Uterus (tissue), 4 donors: ENCODE results near the gene ADAR. TPM values are rescaled to one million over a fixed set of nuclear protein-coding genes. Genes with fewer than 3 reads are reported as not detected.
"Not testable (repeated sequence)": the region's sequence is repeated elsewhere in the genome, so short reads cannot be mapped to it uniquely, and the experiment has no call there.

Source experiments
- DNase-seq, 2 donors: peaks; one replicate each; pipeline ENCODE4 v3.0.0-alpha.2; 2019 to 2020
- H3K27ac ChIP-seq, 2 donors: fragments of 200-600 bp; sonication (generic); 1 replicate in 1 of 2; 2 replicates in 1 of 2; pipeline ENCODE4 v1.5.1; 2016 to 2018
- H3K27me3 ChIP-seq, 2 donors: fragments of 200-600 bp; sonication (generic); one replicate each; pipeline ENCODE4 v1.5.1; 2018 to 2019; ENCODE audit warnings: control low read depth in 1 of 2
- H3K36me3 ChIP-seq, 2 donors: fragments of 200-600 bp; sonication (generic); one replicate each; pipeline ENCODE4 v1.5.1; 2019; ENCODE audit warnings: control low read depth in 1 of 2
- H3K4me1 ChIP-seq, 2 donors: fragments of 200-600 bp; sonication (generic); one replicate each; pipeline ENCODE4 v1.5.1; 2018 to 2019; ENCODE audit warnings: control low read depth in 1 of 2
- H3K4me3 ChIP-seq, 2 donors: fragments of 200-600 bp; sonication (generic); 1 replicate in 1 of 2; 2 replicates in 1 of 2; pipeline ENCODE4 v1.5.1; 2018 to 2019; ENCODE audit warnings: mild to moderate bottlenecking in 1 of 2
- H3K9me3 ChIP-seq, 2 donors: fragments of 200-600 bp; sonication (generic); one replicate each; pipeline ENCODE4 v1.5.1; 2019; ENCODE audit warnings: control low read depth in 1 of 2
- CTCF ChIP-seq, 4 experiments: fragments of 200-600 bp in 2 of 4; fragments of 450-650 bp in 2 of 4; sonication (generic) in 2 of 4; IDR thresholded peaks; one replicate each; pipeline ENCODE4 v1.5.1; 2016 to 2019; ENCODE audit warnings: antibody characterized with exemption in 4 of 4, mild to moderate bottlenecking in 2 of 4, moderate library complexity in 1 of 4
- POLR2A ChIP-seq, 2 donors: fragments of 450-650 bp; IDR thresholded peaks; one replicate each; pipeline ENCODE4 v1.6.1; 2016; ENCODE audit warnings: antibody characterized with exemption in 2 of 2, mild to moderate bottlenecking in 1 of 2, moderate library complexity in 1 of 2
- intact Hi-C: fragments of 100-400 bp; cut with DNase I; formaldehyde crosslinking; loops from one replicate; pipeline ENCODE4 v1.15.1; 2023; ENCODE audit warnings: low total_unique reads
- total RNA-seq, 4 donors: library from RNA; depleted of rRNA in 3 of 4; stranded (reverse); fragments of >200 nt in 3 of 4; gene quantifications; one replicate each; pipeline versions ENCODE4 v1.1.0 to v1.2.4, GENCODE V29; 2014 to 2023
- donor health status: DM: yes; HTN: yes; CAD: no.

ADAR gene
- total RNA-seq, result 100 to 1,000 TPM in 3 of 4 donors, 10 to 100 TPM in 1; 50.9 to 212 (median 101) TPM

- no peaks in the 10 kb centered on the region for H3K27me3 ChIP-seq
- TF ChIP-seq POLR2A (IDR thresholded peaks at IDR 0.05), result peak; percentile 41 to 61
- no peak for TF ChIP-seq CTCF (IDR thresholded peaks at IDR 0.05)
- peaks cover 0 to 7% of the 10 kb centered on the region in 2 donors for H3K4me1 ChIP-seq
- no peaks in the 10 kb centered on the region for H3K9me3 ChIP-seq
- peak within 1 kb of the TSS; percentile 60 to 93 for H3K4me3 ChIP-seq
- intact Hi-C loops, result no loop called here
- no peaks in the 10 kb centered on the region for H3K36me3 ChIP-seq
- DNase-seq, result peak; percentile 94 to 96
- H3K27ac ChIP-seq, result peak within 1 kb of the TSS; percentile 97 to 99
Measured at GRCh38 chr1:154607609-154608396, at the start of gene ADAR. Gene ADAR, minus strand, starts transcription at chr1:154608186. Its CDS starts 180 bp downstream, at chr1:154608006.

GRCh38 chr1:154657556-154657955 lies 49.6 kb upstream of the ADAR start:
- Histone ChIP-seq H3K4me3 (no peak overlapping the region), H3K9me3 (no peaks in the 10 kb centered on the region), H3K27me3 (no peaks in the 10 kb centered on the region), H3K36me3 (no peaks in the 10 kb centered on the region), H3K27ac (no peak overlapping the region), H3K4me1 (no peaks in the 10 kb centered on the region)
- TF ChIP-seq POLR2A (IDR thresholded peaks at IDR 0.05) (no peak), CTCF (IDR thresholded peaks at IDR 0.05) (no peak)
- intact Hi-C loops, result no loop called here
- DNase-seq, result no peak

GRCh38 chr1:154652893-154653292 lies 44.9 kb upstream of the ADAR start:
- intact Hi-C loops, result no loop called here
- no peaks in the 10 kb centered on the region for H3K4me1 ChIP-seq
- no peaks in the 10 kb centered on the region for H3K36me3 ChIP-seq
- no peak for DNase-seq
- H3K27ac ChIP-seq, result no peak overlapping the region
- no peaks in the 10 kb centered on the region for H3K27me3 ChIP-seq
- no peaks in the 10 kb centered on the region for H3K9me3 ChIP-seq
- TF ChIP-seq POLR2A (IDR thresholded peaks at IDR 0.05), result no peak
- no peak for TF ChIP-seq CTCF (IDR thresholded peaks at IDR 0.05)
- H3K4me3 ChIP-seq, result no peak overlapping the region

GRCh38 chr1:154644724-154645123 lies 36.7 kb upstream of the ADAR start:
- H3K27me3 ChIP-seq, H3K9me3 ChIP-seq, H3K4me3 ChIP-seq, intact Hi-C loops, H3K27ac ChIP-seq, H3K36me3 ChIP-seq, H3K4me1 ChIP-seq, DNase-seq: not testable (repeated sequence)

GRCh38 chr1:154641534-154641933 lies 33.5 kb upstream of the ADAR start:
- TF ChIP-seq CTCF (IDR thresholded peaks at IDR 0.05) (no peak), POLR2A (IDR thresholded peaks at IDR 0.05) (no peak)
- no peaks in the 10 kb centered on the region for H3K36me3 ChIP-seq
- no peaks in the 10 kb centered on the region for H3K4me1 ChIP-seq
- H3K9me3 ChIP-seq, result no peaks in the 10 kb centered on the region
- H3K27ac ChIP-seq, result no peak overlapping the region
- H3K27me3 ChIP-seq, result no peaks in the 10 kb centered on the region
- no peak overlapping the region for H3K4me3 ChIP-seq
- intact Hi-C loops, result no loop called here
- no peak for DNase-seq
